ENCODE data around the gene NKTR.

DNA sequence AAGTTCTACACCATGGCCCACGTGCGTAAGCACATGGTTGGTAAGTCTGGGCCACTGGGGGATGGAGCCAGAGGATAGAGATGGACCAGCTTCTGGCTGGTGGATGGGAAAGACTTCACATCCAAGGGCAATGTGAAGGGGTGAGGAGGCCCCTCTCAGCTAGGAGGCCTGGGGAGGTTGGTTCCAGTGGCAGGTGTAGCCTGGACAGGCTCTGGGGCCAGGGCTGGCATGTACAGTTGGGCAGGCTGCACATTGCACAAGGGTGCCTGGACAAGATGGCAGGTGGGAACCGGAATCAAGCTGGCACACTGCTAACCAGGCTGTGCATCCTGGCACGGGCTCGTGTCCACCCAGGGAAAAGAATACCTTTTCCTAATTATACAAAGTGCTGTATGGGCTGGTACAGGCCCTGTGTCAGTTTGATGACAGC lies 61.1 kb downstream of the NKTR start:
- TF ChIP-seq, protein P1, sequence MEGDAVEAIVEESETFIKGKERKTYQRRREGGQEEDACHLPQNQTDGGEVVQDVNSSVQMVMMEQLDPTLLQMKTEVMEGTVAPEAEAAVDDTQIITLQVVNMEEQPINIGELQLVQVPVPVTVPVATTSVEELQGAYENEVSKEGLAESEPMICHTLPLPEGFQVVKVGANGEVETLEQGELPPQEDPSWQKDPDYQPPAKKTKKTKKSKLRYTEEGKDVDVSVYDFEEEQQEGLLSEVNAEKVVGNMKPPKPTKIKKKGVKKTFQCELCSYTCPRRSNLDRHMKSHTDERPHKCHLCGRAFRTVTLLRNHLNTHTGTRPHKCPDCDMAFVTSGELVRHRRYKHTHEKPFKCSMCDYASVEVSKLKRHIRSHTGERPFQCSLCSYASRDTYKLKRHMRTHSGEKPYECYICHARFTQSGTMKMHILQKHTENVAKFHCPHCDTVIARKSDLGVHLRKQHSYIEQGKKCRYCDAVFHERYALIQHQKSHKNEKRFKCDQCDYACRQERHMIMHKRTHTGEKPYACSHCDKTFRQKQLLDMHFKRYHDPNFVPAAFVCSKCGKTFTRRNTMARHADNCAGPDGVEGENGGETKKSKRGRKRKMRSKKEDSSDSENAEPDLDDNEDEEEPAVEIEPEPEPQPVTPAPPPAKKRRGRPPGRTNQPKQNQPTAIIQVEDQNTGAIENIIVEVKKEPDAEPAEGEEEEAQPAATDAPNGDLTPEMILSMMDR (IDR thresholded peaks at IDR 0.05), result no peak
- no peak for TF ChIP-seq POLR2A (IDR thresholded peaks at IDR 0.05)
